EH (cell line): ENCODE measurements around the gene MMP15.

ENCODE experiments used
- DNase-seq: peaks from one replicate; pipeline ENCODE4 v3.0.0-alpha.2; 2015; ENCODE audit warnings: low read depth

MMP15 gene

GRCh38 chr16:58019866-58020538 is 5.6 kb upstream of the MMP15 start:
- no peak for DNase-seq

GRCh38 chr16:58020628-58021521 is 4.7 kb upstream of the MMP15 start:
- DNase-seq: peak; percentile 55

- DNase-seq: peak; percentile 71
These were observed 3.6 kb upstream of the MMP15 start for GRCh38 chr16:58021661-58022551.

GRCh38 chr16:58022601-58023371 is 2.8 kb upstream of the MMP15 start:
- peak; percentile 85 for DNase-seq

- peak; percentile 13 for DNase-seq
These were observed 836 bp upstream of the MMP15 start for GRCh38 chr16:58024486-58025350.

- DNase-seq: peak; percentile 55
These were observed 668 bp downstream of the MMP15 start for GRCh38 chr16:58026139-58026704.

- no peak for DNase-seq
These were observed 1.2 kb downstream of the MMP15 start for GRCh38 chr16:58026705-58027160.

- peak; percentile 22 for DNase-seq
These were observed 1.8 kb downstream of the MMP15 start for GRCh38 chr16:58027161-58027915.

- DNase-seq: no peak
These were observed 2.4 kb downstream of the MMP15 start for GRCh38 chr16:58027916-58028455.

GRCh38 chr16:58028541-58029070 is 3.1 kb downstream of the MMP15 start:
- peak; percentile 26 for DNase-seq

GRCh38 chr16:58029410-58029809 is 3.9 kb downstream of the MMP15 start:
- no peak for DNase-seq

- DNase-seq: no peak
These were observed 4.7 kb downstream of the MMP15 start for GRCh38 chr16:58030136-58030840.

DNA sequence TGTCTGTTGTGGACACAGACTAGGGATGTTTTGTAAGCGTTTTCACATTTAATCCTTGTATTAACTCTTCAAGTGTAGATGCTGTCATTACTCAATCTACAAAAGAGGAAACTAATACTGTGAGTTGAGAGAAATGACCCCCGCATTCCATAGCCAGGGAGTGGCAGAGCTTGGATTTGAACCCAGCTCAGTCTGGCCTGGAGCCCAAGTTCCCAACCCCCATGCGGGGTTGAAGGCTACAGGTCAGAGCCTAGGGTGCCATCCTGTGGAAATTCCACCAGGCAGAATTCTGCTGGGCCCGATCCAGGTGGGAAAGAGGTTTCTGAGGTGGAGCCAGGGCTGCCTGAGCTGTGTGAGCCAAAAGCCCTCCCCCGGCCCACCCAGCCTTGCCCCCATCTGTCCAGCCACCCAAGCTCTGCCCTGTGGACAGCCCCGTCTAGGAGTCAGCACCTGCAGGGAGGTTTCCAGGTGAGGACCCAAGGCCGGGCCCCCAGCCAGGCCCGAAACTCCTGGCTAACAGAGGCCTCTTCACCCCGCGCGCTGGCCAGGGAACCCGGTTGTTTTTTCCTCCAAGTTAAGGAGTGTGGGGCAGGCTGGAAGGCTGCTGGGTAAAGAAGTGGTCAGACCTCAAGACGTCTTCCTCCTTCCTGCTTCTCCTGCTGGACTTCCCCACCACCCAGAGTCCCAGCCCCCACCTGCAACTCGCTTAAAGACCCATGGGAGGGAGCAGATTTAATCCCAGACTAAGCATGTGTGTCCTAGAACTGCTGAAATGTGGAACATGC is 5.7 kb downstream of the MMP15 start:
- no peak for DNase-seq

GRCh38 chr16:58032710-58033293 is 7.2 kb downstream of the MMP15 start:
- no peak for DNase-seq

GRCh38 chr16:58034128-58034685 is 8.7 kb downstream of the MMP15 start:
- no peak for DNase-seq

- DNase-seq: no peak
These were observed 9.2 kb downstream of the MMP15 start for GRCh38 chr16:58034774-58035173.
